Measurements from ENCODE around the gene TADA2B. TPM values are rescaled to one million over a fixed set of nuclear protein-coding genes. Genes with fewer than 3 reads are reported as not detected.

The TADA2B gene
- total RNA-seq, 1 experiment from 2014 or later: 9.6 TPM

DNA sequence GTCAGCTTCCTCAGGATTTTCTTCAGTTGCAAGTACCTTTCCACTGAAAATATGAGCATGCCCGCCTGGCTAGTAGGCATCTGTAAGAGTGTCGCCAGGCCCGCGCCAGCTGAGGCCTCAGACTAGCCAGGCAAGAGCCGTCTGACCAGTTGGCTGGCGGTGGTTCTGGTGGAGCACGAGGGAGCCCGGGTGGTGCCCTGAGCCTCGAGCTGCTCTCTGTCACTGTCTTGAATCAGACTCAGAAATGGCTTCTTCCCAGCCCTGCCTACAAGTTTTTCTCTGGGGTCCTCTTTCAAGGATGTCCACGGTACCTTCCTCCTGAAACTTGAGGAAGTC, 12.8 kb downstream of the TADA2B start:
- no peak for DNase-seq (ENCODE audit: low read depth)

DNA sequence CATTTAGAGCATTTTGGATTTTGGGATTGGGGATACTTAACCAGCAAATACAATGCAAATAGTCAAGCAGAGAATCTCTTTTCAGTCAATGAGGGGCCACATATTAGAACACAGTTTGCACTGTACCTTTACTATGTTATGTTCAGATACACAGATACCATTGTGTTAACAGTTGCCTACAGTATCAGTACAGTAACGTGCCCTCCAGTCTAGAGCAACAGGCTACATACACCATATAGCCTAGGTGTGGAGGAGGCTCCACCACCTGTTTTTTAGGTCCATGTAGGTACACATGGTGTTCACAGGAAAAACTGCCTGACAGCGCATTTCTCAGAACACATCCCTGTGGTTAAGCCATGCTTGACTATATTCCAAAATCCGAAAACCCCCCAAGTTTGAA, 15.6 kb downstream of the TADA2B start:
- no peak for DNase-seq (ENCODE audit: low read depth)

DNA sequence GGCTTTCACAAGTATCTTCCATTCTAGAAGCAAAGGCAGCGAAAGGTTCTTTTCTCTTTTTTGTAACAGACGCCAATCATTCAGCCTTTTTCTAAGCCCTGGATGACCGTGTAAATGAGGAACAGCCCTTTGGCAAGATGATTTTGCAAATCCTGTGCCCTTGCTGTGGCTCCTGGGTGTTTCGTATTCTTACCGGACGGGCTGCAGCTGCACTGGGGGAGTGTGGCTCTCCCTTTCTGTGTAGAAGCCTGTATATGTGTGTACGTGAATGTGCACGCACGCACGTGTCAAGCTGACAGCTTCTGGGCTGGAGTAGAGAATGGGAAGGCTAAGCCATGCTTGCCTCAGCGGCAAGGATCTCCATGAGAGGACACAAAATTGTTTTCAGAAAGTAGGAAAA, 16.5 kb downstream of the TADA2B start:
- DNase-seq (ENCODE audit: low read depth): no peak

DNA sequence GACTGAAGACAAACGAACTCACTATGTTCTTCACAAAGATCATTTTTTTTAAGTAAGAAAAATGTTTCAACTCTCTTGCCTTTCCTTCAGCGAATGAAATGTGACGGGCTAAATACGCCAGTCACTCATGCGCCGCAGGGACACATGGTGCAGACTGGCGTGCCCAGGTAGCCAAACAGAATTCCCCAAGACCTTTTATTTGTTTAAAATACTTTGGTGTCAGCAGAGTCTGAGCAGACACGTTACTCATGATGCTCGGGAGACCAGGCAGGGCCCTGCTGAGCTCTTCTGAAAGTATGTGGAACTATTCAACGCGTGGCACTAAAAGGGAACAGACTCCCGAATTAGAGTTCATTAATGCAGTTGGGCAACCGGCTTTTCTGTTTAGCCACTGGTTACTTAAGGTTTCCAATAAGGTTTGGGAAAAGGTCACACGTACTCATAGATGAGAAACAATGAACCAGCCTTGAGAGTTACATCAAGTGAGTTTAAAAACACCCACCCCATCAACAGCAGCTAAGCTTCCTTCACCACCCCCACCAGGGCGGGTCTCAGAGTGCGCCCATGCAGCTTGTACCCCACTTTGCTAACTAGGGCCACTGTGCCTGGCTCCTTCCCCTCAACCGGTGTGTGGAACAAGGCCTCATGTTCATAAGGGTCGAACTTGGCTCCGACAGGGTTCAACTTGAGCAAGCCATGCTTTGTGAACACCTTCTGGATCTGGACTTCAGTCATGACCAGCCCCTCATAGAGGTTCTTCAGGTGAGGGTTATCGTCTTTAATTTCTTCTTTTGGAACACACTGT, 17.4 kb downstream of the TADA2B start:
- DNase-seq (ENCODE audit: low read depth): no peak

DNA sequence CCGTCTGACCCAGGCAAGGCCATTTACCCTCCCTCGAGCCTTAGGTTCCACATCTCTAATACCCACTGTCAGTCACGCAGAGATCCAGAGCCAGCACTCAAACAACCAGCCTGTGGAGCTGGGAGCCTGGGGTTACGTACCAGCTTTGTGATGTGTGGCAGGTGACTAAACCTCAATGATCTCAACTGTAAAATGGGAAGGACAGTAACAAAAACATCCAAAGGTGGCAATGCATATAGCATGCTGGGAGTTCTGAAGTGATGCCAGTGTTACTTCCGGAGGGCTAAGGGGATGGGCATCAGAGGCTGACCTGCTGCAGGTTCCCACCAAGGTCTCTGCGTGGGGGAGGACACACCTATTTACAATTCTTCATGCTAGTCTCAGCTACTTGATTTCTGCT, 18.6 kb downstream of the TADA2B start:
- no peak for DNase-seq (ENCODE audit: low read depth)

DNA sequence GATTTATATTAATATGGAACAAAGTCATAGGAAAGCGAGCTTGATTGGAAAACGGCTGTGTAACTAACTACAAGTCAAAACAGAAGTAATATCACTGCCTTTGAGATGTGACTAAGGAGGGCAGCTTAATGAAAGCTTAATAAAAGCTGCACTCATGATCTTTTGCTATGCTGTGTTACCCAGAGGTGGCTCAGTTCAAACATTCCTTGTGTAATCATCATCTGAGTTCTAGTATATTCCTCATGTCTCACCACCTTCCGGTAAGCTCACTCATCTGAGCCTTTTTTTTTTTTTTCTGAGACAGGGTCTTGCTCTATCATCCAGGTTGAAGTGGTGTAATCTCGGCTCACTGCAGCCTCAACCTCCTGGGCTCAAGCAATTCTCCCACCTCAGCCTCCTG, 19.6 kb downstream of the TADA2B start:
- DNase-seq (ENCODE audit: low read depth): no peak

DNA sequence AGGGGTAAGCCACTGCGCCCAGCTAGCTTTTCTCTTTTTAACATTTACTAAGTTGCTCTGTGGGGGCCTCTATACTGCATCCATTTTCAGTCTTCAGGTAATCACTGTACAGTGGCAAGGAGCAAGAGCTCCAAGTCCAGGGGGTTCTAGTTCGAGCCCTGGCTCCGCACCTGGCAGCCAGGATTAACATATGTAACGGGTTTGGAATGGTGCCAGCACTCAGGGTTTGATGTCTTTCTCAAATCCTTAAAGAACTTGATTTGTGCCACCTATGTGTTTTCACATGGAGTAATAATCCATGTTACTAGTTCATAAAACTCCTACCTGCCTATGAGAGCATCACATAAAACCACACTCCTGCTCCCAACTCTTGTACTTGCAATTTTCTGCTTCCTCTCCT, 20.2 kb downstream of the TADA2B start:
- DNase-seq (ENCODE audit: low read depth): no peak

DNA sequence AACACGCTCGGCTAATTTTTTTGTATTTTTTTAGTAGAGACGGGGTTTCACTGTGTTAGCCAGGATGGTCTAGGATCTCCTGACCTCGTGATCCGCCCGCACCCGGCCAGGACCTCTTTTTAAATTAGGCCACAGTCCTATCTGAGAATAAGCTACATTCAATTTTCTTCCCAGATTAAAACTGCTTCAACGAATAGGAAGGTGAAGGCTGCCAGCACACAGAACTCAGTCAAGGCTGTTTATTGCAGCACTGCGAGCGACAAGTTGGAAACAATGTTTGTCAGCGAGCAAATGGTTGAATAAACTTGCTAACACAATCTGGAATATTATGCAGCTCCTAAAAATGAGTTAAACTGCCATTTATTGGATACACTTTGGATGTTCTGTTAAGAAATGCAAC, 22.8 kb downstream of the TADA2B start:
- DNase-seq (ENCODE audit: low read depth): no peak

DNA sequence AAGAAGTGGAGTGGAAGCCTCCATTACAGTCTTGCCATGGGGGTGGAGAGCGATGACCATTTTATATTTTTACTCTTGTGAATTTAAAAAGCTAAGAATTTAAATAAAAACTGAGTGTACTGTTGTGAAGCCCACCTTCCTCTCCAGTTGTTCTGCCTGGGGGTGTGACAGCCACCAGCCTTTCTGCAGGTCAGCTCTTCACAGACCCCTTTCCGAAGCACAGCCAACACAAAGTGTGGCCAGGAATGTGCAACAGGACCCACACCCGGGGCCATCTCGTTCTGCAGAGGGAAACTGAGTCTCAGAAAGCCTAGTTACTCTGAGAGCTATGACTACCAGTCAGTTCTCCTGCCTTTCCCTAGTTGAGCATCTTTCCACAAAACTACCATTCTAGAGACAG, 23.3 kb downstream of the TADA2B start:
- DNase-seq (ENCODE audit: low read depth): no peak

DNA sequence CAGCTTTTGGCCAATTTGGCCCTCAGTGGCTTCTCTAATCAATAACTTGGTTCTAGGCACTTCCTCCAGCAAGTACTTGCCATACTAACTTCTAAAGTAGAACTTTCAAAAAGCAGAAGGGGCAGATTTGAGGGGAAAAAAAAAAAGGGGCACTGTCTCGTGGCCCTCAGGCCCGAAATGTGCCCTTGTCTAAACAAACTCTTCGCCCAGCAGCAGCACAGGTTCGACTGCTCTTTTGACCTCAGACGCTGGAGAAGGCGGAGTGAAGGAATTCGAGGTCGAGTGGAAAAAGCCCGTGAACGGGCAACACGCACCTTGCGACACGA, 23.9 kb downstream of the TADA2B start:
- DNase-seq (ENCODE audit: low read depth): no peak

DNA sequence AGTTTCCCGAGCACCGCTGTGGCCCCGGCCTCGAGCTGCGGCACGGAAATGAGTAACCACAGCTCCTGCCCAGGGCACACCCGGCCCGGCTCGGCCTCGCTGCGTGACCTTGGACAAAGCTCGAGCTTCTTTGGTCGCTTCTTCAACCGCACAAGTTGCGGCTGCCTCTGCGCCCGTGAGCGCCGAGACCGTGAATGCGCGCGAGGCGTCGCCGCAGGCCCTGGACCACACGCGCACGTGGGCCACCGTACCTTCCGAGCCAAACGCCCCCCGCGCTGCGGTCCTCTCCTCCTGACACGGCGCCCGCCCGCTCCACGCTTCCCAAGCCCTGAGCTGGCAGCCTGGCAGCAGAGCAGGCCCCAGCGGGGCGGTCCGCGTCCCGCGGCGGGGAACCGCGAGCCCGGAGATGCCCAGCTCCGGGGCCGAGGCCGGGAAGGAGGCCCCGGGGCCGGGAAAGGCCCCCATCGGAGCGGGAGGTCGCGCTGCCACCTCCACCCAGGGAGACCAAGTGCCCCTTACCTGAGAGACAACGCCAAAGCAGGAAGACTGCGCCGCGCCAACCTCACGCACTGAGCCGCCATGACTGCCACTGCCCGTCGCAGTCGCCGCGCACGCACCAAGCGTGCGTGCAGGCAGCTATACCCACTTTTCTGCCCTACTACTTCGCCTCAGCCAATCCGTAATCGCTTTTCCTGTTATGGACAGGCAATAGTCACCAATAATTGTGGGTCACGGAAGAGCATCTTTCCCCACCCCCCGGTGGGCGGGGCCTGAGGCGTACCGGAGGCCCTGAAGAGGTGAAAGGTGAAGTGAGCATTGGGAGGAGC, 24.5 kb downstream of the TADA2B start, which contains the start of gene GRPEL1:
TSS of gene GRPEL1 (minus strand) at position 613 of the 827 bp plus-strand sequence. CDS start at position 581, 32 bp downstream.
- DNase-seq (ENCODE audit: low read depth): peak; percentile 99

DNA sequence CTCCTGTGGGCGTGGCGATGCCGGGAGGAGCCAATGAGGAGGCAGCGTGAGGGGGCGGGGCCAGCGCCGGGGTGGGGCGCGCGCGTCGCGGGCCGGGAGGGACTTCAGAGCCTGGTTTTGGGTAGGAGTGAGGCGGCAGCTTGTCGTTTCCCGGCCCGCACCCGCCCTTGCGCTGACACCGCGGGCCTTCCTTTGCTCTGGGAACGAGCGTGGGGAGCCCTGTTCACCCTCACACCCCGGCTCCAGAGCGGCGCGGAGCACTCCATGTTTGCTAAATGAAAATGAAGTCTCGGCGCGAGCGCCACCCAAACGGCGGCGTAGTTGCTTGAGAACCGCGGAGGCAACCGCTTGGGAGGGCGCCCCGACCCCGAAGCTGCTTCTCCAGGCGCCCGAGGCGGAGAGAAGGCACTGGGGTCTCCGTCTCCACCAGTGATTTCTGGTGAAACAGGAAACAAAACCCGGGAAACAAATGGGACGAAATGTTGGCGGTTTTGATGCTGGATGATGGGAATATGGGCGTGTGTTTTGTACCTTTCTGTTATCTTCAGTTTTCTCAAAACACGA, 25.2 kb downstream of the TADA2B start:
- DNase-seq (ENCODE audit: low read depth): no peak

DNA sequence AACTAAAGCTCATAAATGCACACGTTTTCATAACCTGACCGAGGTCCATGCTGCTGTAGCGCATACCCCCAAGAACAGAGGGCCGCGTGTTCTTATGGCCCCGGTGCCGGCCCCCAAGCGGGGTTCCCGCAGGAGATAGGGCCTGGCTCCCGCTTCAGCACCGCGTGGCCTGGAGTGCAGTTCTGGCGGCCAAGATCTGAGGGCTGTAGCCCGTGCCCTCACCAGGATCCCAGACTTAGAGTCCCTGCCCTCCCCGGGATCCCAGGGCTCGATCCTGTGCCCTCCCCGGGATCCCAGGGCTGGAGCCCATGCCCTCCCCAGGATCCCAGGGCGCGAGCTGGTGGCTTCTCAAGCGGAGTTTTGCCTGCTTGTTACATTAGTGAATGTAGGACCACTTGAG, 25.7 kb downstream of the TADA2B start:
- DNase-seq (ENCODE audit: low read depth): peak; percentile 40

DNA sequence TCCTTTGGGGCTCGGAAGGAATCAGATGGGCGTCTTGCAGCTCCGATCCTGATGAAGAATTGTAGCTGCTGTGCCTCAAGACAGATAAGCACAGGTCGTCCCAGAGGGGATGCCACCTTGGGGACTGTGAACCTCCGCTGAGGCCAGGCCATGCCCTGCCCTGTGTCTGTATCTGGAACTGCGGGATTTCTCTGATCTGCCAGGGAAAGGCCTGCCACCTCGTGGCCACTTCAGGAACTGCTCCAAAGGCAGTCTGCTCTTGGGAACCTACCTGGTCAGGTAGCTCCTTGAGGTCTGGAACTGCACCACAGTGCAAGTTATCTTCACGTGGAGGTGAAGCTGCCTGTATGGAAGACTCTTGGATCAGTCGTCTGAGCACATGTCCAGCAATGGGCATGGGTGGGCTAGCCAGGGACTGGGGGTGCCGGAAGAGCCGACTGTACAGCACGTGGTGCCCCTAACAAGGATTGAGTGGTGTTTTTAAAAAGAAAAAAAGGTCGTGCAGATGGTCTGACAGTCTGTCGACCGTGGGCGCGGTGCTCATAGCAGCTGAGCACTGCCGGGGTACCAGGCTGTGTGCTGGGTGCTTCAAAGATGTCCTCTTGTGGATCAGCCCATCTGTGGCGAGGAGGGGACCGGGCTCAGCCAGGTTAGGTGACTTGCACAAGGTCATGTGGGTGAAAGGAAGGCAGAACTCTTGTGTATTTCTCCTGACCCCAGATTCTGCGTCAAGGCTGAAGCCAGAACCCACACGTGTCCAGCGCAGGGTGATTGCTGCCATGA, 27.7 kb downstream of the TADA2B start:
- peak; percentile 70 for DNase-seq (ENCODE audit: low read depth)

DNA sequence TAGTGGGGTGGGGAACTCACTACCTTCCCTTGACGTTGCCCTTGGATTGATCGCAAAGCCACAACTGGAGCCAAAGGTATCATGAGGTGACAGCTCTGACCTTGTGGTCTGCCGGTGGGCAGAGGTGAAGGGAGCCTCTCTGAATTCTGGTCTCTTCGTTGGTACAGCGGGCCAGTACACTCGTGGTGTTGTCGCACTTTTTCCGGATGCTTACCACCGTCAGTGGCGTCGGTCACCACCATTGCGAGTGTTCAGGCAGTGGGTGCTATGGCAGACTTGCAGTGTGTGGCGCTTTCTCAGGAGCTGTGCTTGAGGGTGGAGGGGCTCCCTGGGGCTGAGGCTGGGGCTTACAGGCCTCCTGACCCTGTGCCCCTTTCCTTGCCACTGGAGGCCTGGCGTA, 29.9 kb downstream of the TADA2B start:
- no peak for DNase-seq (ENCODE audit: low read depth)

DNA sequence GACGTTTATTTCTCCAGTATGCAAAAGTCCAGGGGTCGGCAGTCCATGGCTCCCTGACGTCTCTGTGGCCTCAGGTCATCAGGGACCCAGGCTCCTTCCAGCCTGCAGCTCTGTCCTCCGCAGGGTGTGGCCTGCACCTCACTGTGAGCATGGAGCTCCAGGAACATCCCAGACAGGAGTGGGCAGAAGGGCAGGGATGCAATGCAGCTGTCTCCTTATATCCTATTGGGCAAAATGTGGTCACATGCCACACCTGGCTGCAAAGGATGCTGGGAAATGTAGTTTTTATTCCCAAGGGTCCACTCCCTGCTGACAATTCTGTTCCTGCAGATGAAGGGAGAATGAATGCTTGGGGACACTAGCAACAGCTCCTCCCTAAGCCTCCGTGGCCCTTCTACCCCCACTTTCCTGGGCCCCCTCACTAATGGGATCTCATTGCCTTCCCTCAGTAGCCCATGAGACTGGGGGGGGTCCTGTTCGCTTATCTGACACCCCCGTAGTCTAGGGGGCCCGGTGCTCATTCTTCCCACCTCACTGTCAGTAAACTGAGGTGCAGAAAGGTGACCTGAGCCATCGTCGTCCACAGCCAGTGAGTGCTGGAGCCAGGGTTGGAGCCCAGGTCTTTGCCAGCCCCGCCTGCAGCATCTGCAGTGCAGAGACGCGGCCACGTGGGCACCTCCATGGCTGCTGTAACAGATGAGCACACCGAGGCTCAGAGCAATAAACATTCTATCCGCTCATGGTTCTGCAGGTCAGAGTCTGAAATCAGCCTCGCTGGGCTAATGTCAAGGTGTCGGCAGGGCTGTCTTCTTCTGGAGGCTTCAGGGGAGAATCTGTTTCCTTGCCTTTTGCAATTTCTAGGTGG, 30.6 kb downstream of the TADA2B start:
- DNase-seq (ENCODE audit: low read depth): peak; percentile 68

DNA sequence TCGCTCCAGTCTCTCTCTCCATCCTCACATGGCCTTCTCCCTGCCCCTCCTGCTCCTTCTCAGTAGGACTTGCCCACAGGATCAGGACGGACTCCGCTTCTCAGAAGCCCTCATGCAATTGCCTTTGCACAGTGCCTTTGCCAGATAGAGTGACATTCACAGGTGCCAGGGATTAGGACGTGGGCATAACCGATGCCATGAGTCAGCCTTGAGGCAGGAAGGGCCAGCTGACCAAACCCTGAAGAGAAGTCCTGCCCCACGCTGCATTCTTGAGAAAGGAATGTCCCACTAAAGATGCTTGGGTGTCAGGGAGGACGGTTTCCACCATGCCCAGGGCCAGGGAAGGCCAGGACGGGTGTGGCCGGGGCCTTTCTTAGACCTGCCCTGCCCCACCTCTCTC, 31.3 kb downstream of the TADA2B start:
- DNase-seq (ENCODE audit: low read depth): no peak

DNA sequence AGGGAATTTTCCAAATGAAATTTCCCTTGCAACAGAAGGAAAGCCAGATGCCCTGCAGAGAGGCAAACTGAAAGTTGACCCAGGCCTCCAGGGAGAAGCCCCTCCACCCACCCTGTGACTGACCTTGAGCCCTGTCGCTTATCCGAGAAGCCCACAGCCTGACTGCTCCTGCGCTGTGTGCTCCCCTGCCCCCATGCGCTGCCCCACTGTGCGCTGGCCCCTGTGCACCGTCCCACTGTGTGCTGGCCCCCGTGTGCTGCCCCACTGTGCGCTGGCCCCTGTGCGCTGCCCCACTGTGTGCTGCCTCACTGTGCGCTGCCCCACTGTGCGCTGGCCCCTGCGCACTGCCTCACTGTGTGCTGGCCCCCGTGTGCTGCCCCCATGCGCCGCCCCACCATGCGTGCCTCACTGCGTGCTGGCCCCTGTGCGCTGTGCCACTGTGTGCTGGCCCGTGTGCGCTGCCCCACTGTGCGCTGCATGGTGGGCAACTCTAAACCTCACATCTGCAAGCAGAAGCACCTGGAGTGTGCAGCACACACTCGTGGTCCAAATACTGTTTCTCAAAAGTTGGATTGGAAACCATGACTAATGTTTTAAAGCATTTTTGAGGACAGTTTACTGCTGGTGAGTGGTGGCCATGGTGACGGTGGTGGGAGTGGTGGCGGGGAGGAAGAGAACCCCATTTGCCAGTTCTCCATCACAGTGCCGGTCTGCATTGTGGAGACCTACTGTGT, 33.0 kb downstream of the TADA2B start:
- peak; percentile 26 for DNase-seq (ENCODE audit: low read depth)

DNA sequence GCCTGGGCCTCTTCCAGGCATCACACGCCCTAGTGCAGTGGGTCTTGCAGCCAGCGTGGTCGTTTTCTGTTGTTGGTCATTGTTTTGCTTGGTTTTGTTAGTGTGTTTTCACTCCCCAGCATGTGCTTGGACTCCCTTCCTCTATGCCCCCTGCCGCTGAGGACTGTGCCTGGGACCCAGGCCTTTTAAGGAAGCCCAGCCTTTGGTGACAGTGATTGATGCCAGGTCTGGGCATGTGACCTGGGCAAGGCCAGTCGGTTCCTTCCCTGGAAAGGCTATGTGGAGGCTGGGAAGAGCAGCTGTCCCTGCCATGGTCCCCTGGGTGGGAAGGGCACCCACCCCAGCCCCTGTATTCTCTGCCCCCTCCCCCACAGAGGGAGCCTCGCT, 33.5 kb downstream of the TADA2B start:
- no peak for DNase-seq (ENCODE audit: low read depth)

DNA sequence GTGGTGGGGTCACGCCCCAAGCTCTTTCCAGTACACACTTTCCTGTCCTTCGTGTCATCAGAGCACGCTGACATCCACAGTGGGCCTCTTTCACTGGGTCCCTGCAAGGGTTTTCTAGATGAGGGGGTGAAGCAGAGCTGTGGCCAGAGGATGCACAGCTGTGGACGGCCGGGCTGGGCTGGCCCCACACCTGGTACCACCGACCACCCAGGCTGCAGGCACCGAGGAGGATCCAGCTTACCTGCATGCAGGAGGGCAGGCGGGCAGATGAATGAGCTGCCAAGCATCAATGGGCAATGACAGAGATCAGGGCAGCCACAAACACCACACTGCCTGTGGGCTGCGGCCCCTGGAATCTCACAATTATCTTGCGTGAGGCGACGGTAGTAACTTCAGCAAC, 34.2 kb downstream of the TADA2B start:
- DNase-seq (ENCODE audit: low read depth): no peak

DNA sequence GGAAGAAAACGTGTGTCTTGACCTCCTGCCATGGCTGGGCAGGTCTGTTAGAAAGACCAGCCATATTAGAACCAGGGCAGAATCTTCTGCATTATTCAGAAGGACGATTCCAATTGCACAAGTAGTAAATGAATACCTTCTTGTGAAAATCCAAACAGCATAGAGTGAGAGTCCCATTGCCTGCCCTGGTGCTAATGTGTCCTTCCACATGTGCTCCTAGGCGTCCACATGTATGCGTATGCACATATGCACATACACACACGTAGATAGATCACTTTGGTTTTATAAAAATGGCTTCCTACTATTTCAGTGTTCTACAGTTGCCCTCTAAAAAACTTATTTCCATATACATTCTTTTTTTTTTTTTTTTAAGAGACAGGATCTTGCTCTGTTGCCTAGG, 34.9 kb downstream of the TADA2B start:
- DNase-seq (ENCODE audit: low read depth): no peak

Measured in Daoy (cell line).